ENCODE results near the gene ALOX12. TPM values are rescaled to one million over a fixed set of nuclear protein-coding genes. Genes with fewer than 3 reads are reported as not detected.
A peak's percentile ranks its signal among the peaks of the same experiment; 100 is the strongest.

The ALOX12 gene
- total RNA-seq, 2 experiments from 2014 or later, result not detected

GRCh38 chr17:7019367-7019766 lies 23.5 kb downstream of the ALOX12 start:
- ChIA-PET CTCF (interaction anchor here (3.3 kb wide), 1 partner anchor 108 kb away, joined by 30 read pairs; no protein-coding TSS in a partner anchor), POLR2A (interaction anchor here (0.6 to 0.7 kb wide), 2 partner anchors 10 to 18 kb away, joined by 3 read pairs; no protein-coding TSS in a partner anchor)
- no peak overlapping the region for H3K4me3 Mint-ChIP-seq
- peaks cover 31% of the 10 kb centered on the region for H3K36me3 Mint-ChIP-seq (ENCODE audit: low read depth)
- H3K27ac Mint-ChIP-seq, result no peak overlapping the region
- no peaks in the 10 kb centered on the region for H3K9me3 Mint-ChIP-seq
- peaks cover 81% of the 10 kb centered on the region for H3K4me1 Mint-ChIP-seq
- peaks cover 1% of the 10 kb centered on the region for H3K27me3 Mint-ChIP-seq
- DNase-seq, result no peak

DNA sequence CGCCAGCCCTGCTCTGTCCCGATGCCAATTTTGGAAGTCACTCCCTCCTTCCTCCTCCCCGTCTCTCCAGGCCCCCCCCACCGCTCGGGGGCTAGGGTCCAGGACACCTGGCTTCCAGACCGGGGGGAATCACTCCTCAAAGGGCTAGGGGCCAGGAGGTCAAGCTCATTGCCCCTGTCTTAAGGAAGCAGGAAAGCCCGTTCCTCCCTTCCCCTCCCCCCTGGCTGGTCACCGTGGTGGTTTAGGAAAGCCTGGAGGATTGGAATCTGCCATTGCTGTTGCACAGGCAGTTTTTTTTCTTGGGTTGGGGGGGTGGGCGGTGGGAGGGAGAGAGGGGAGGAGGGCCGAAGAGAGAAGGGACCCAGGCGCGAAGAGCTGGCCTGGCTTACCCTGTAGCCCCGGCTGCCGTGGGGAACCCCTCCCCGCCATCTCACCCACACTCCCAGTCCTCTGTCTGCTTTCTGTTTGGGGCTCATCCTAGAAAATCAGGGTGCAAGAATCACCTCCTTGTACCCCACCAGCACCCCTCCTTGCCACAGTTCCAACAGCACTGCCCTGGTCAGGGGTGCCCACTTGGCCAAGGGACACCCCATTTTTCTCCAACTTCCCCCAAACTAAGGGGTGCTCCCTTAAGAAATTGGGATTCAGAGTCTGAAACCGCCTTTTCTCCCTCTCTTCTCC lies 24.1 kb downstream of the ALOX12 start:
- Mint-ChIP-seq H3K4me3 (no peak overlapping the region), H3K9me3 (no peaks in the 10 kb centered on the region), H3K4me1 (peaks cover 84% of the 10 kb centered on the region), H3K27ac (no peak overlapping the region), H3K27me3 (peaks cover 1% of the 10 kb centered on the region), H3K36me3 (ENCODE audit: low read depth) (peaks cover 29% of the 10 kb centered on the region)
- POLR2A ChIA-PET, result interaction anchor here (0.6 to 8.2 kb wide), 4 partner anchors 7 to 17 kb away, joined by 3 to 70 read pairs (median 10); partner anchors contain the start of genes RNASEK and SLC16A13
- DNase-seq, result no peak
- CTCF ChIA-PET, result interaction anchor here (1.7 to 3.4 kb wide), 5 partner anchors 16 to 109 kb away, joined by 6 to 30 read pairs (median 25); partner anchors contain the start of gene SLC16A13

- H3K27ac Mint-ChIP-seq, result no peak overlapping the region
- H3K27me3 Mint-ChIP-seq, result peaks cover 1% of the 10 kb centered on the region
- ChIA-PET CTCF (interaction anchor here (0.6 to 4.5 kb wide), 17 partner anchors 9 to 665 kb away, joined by 3 to 30 read pairs (median 7); partner anchors contain the start of genes RNASEK, SLC16A11 and SLC16A13), POLR2A (interaction anchor here (0.9 to 8.2 kb wide), 10 partner anchors 8 to 177 kb away, joined by 3 to 70 read pairs (median 5); partner anchors contain the start of genes RNASEK and SLC16A13)
- no peak for DNase-seq
- peak overlapping the region; percentile 24 for H3K4me3 Mint-ChIP-seq
- peaks cover 76% of the 10 kb centered on the region for H3K4me1 Mint-ChIP-seq
- H3K36me3 Mint-ChIP-seq (ENCODE audit: low read depth), result peaks cover 20% of the 10 kb centered on the region
- no peaks in the 10 kb centered on the region for H3K9me3 Mint-ChIP-seq
Observed at GRCh38 chr17:7020894-7021664, 25.2 kb downstream of the ALOX12 start.

DNA sequence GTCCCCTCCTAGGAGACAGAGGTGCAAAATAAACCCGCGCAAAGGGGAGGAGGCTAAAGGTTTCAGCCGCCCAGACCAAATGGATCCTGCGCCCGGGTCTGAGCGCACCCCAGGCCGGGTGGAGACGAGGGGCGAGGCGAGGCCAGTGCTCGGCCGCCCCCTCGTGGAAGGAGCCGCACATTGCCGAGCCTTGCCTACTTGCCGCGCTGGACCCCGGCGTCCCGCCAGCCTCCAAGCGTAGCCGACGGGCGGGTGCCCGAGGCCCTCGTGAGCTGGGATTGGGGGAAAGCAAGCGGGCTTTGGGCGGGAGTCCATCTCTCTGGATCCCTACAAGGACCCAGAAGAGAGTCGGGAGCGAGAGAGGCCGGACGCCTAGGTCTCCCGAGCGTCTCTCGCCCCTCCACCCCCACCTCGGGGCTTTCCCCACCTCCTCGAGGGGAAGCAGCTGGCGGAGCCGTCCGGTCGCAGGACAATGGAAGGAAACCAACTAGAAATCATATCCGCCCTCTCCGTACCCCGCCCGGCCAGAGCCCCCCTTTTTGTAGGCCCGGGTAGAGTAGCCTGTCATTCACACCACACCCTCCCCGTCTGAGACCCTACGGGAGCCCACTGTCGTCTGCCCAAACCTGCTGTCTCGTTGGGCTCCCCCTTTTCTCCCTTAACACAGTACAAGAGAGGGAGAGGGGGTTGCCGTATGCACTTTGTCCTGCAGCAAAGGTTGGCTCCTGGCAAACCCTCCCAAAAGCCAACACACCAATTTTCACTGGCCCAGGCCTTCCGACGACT lies 26.3 kb downstream of the ALOX12 start:
- ChIA-PET CTCF (interaction anchor here (0.6 to 4.5 kb wide), 19 partner anchors 8 to 664 kb away, joined by 3 to 30 read pairs (median 7); partner anchors contain the start of genes RNASEK, SLC16A11 and SLC16A13), POLR2A (interaction anchor here (0.9 to 8.2 kb wide), 9 partner anchors 10 to 178 kb away, joined by 3 to 70 read pairs (median 5); partner anchors contain the start of genes RNASEK and SLC16A13)
- no peaks in the 10 kb centered on the region for H3K9me3 Mint-ChIP-seq
- peaks cover 65% of the 10 kb centered on the region for H3K4me1 Mint-ChIP-seq
- peaks cover 1% of the 10 kb centered on the region for H3K27me3 Mint-ChIP-seq
- DNase-seq, result peak; percentile 85
- H3K36me3 Mint-ChIP-seq (ENCODE audit: low read depth), result peaks cover 10% of the 10 kb centered on the region
- H3K27ac Mint-ChIP-seq, result peak overlapping the region; percentile 54
- H3K4me3 Mint-ChIP-seq, result peak overlapping the region; percentile 48

- CTCF ChIA-PET, result interaction anchor here (0.8 to 4.5 kb wide), 8 partner anchors 13 to 180 kb away, joined by 3 to 28 read pairs (median 18); partner anchors contain the start of genes SLC16A11 and SLC16A13
- peak within 1 kb of the TSS; percentile 69 for H3K27ac Mint-ChIP-seq
- no peak for DNase-seq
- H3K36me3 Mint-ChIP-seq (ENCODE audit: low read depth), result peaks cover 3% of the 10 kb centered on the region
- H3K27me3 Mint-ChIP-seq, result peaks cover 1% of the 10 kb centered on the region
- H3K4me3 Mint-ChIP-seq, result peak within 1 kb of the TSS; percentile 65
- H3K9me3 Mint-ChIP-seq, result no peaks in the 10 kb centered on the region
- POLR2A ChIA-PET, result interaction anchor here (1.2 to 8.2 kb wide), 4 partner anchors 10 to 13 kb away, joined by 5 to 70 read pairs (median 14); partner anchors contain the start of genes RNASEK and SLC16A13
- H3K4me1 Mint-ChIP-seq, result peaks cover 57% of the 10 kb centered on the region
Observed at GRCh38 chr17:7022781-7023571, 27.1 kb downstream of the ALOX12 start, which contains the start of gene BCL6B. Gene BCL6B, plus strand, starts transcription at chr17:7023050. Its CDS starts 622 bp downstream, at chr17:7023672.

- POLR2A ChIA-PET, result interaction anchor here (1.2 to 8.2 kb wide), 4 partner anchors 8 to 22 kb away, joined by 7 to 70 read pairs (median 12); partner anchors contain the start of genes RNASEK and SLC16A13
- Mint-ChIP-seq H3K27ac (peak overlapping the region; percentile 69), H3K9me3 (no peaks in the 10 kb centered on the region), H3K4me3 (peak overlapping the region; percentile 65), H3K4me1 (peaks cover 56% of the 10 kb centered on the region), H3K27me3 (peaks cover 1% of the 10 kb centered on the region), H3K36me3 (ENCODE audit: low read depth) (peaks cover 2% of the 10 kb centered on the region)
- CTCF ChIA-PET, result interaction anchor here (2.1 to 4.5 kb wide), 2 partner anchors 21 to 22 kb away, joined by 7 to 27 read pairs; partner anchors contain the start of gene SLC16A11
- peak; percentile 98 for DNase-seq
Observed at GRCh38 chr17:7023576-7024401, 27.9 kb downstream of the ALOX12 start.

DNA sequence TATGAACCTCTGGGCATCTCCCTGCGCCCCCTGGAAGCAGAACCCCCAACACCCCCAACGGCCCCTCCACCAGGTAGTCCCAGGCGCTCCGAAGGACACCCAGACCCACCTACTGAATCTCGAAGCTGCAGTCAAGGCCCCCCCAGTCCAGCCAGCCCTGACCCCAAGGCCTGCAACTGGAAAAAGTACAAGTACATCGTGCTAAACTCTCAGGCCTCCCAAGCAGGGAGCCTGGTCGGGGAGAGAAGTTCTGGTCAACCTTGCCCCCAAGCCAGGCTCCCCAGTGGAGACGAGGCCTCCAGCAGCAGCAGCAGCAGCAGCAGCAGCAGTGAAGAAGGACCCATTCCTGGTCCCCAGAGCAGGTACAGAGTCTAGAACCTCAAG lies 28.5 kb downstream of the ALOX12 start:
- CTCF ChIA-PET, result interaction anchor here (1.7 to 4.5 kb wide), 3 partner anchors 20 to 22 kb away, joined by 5 to 27 read pairs (median 7); partner anchors contain the start of gene SLC16A11
- Mint-ChIP-seq H3K4me1 (peaks cover 57% of the 10 kb centered on the region), H3K4me3 (no peak overlapping the region), H3K27me3 (peaks cover 1% of the 10 kb centered on the region), H3K27ac (no peak overlapping the region), H3K9me3 (no peaks in the 10 kb centered on the region), H3K36me3 (ENCODE audit: low read depth) (peaks cover 2% of the 10 kb centered on the region)
- POLR2A ChIA-PET, result interaction anchor here (0.6 to 8.2 kb wide), 6 partner anchors 9 to 663 kb away, joined by 3 to 70 read pairs (median 6); partner anchors contain the start of genes SLC16A13 and TP53
- no peak for DNase-seq

- no peak overlapping the region for H3K27ac Mint-ChIP-seq
- H3K4me3 Mint-ChIP-seq, result no peak overlapping the region
- POLR2A ChIA-PET, result interaction anchor here (1.3 to 8.2 kb wide), 5 partner anchors 10 to 21 kb away, joined by 3 to 70 read pairs (median 7); partner anchors contain the start of gene SLC16A13
- DNase-seq, result no peak
- H3K9me3 Mint-ChIP-seq, result no peaks in the 10 kb centered on the region
- peaks cover 1% of the 10 kb centered on the region for H3K27me3 Mint-ChIP-seq
- H3K4me1 Mint-ChIP-seq, result peaks cover 63% of the 10 kb centered on the region
- H3K36me3 Mint-ChIP-seq (ENCODE audit: low read depth), result peaks cover 2% of the 10 kb centered on the region
- CTCF ChIA-PET, result interaction anchor here (1.0 to 4.5 kb wide), 4 partner anchors 11 to 23 kb away, joined by 3 to 27 read pairs (median 6); partner anchors contain the start of genes SLC16A11 and SLC16A13
Observed at GRCh38 chr17:7025245-7025644, 29.4 kb downstream of the ALOX12 start.

- no peak for DNase-seq
- Mint-ChIP-seq H3K4me1 (peaks cover 60% of the 10 kb centered on the region), H3K9me3 (no peaks in the 10 kb centered on the region), H3K4me3 (no peak overlapping the region), H3K36me3 (ENCODE audit: low read depth) (peaks cover 2% of the 10 kb centered on the region), H3K27ac (no peak overlapping the region), H3K27me3 (peaks cover 1% of the 10 kb centered on the region)
- ChIA-PET POLR2A (interaction anchor here (2.9 to 8.2 kb wide), 3 partner anchors 9 to 11 kb away, joined by 16 to 70 read pairs (median 32); partner anchors contain the start of gene SLC16A13), CTCF (no interaction called here)
Observed at GRCh38 chr17:7026471-7027115, 30.7 kb downstream of the ALOX12 start.

GRCh38 chr17:7027335-7027734 lies 31.5 kb downstream of the ALOX12 start:
- H3K36me3 Mint-ChIP-seq (ENCODE audit: low read depth), result peaks cover 2% of the 10 kb centered on the region

More at GRCh38 chr17:7027335-7027734, 31.5 kb downstream of the ALOX12 start:
- POLR2A ChIA-PET, result interaction anchor here (1.1 to 8.2 kb wide), 3 partner anchors 8 to 19 kb away, joined by 3 to 70 read pairs (median 32); partner anchors contain the start of gene SLC16A13
- Mint-ChIP-seq H3K9me3 (no peaks in the 10 kb centered on the region), H3K27me3 (peaks cover 1% of the 10 kb centered on the region), H3K4me3 (no peak overlapping the region), H3K27ac (no peak overlapping the region), H3K4me1 (peaks cover 60% of the 10 kb centered on the region)
- DNase-seq, result no peak
- CTCF ChIA-PET, result interaction anchor here (0.5 to 0.9 kb wide), 2 partner anchors 19 to 462 kb away, joined by 3 read pairs; no protein-coding TSS in a partner anchor
